Skeletal muscle satellite cell (primary cell): ENCODE results near the gene SCAANT1.
A peak's percentile ranks its signal among the peaks of the same experiment; 100 is the strongest.

Experiments used
- H3K27me3 ChIP-seq: 2 replicates; pipeline ENCODE4 v1.7.0; 2013; ENCODE audit warnings: low read length; ENCODE audit not compliant: control insufficient read depth, insufficient read depth
- H3K36me3 ChIP-seq: 2 replicates; pipeline ENCODE4 v1.7.0; 2013; ENCODE audit warnings: mild to moderate bottlenecking, control low read depth, low read length; ENCODE audit not compliant: insufficient read depth
- H3K4me1 ChIP-seq: 2 replicates; pipeline ENCODE4 v1.7.0; 2013; ENCODE audit warnings: low read length; ENCODE audit not compliant: control insufficient read depth, insufficient read depth
- H3K4me2 ChIP-seq: 2 replicates; pipeline ENCODE4 v1.7.0; 2013; ENCODE audit warnings: mild to moderate bottlenecking, low read length
- H3K4me3 ChIP-seq: 2 replicates; pipeline ENCODE4 v1.7.0; 2013; ENCODE audit warnings: low read length
- H3K9ac ChIP-seq: 2 replicates; pipeline ENCODE4 v1.7.0; 2013; ENCODE audit warnings: mild to moderate bottlenecking, low read depth, low read length, moderate library complexity
- H3K9me3 ChIP-seq: replicated peaks from 2 replicates; pipeline ENCODE4 v1.7.0; 2013; ENCODE audit warnings: mild to moderate bottlenecking, control low read depth, low read length

SCAANT1 gene

DNA sequence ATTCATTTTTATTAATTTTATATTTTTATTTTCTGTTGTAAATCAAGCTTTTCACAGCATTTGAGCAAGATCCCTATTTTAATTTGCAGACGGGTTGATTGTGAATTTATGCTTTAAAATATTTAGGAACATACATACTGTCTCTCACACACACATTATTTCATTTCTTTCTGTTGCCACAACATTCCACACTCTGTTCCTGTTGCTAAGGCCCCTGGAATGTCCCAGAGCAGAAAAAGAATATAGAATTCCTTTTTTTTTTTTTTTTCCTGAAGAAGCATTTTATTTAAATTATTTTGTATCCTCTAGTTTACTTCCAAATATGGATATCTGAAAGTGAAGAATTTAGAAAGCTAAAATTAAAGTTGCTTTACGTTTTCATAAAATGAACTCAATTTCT, 36.8 kb upstream of the SCAANT1 start:
- H3K9ac ChIP-seq = peak overlapping the region; percentile 58
- H3K27me3 ChIP-seq = no peaks in the 10 kb centered on the region
- no peaks in the 10 kb centered on the region for H3K9me3 ChIP-seq
- peaks cover 5% of the 10 kb centered on the region for H3K36me3 ChIP-seq
- peaks cover 32% of the 10 kb centered on the region for H3K4me1 ChIP-seq
- H3K4me2 ChIP-seq = no peak overlapping the region
- H3K4me3 ChIP-seq = no peak overlapping the region

GRCh38 chr3:63947594-63947993, 35.4 kb upstream of the SCAANT1 start:
- H3K4me2 ChIP-seq = no peak overlapping the region
- no peak overlapping the region for H3K9ac ChIP-seq
- H3K9me3 ChIP-seq = no peaks in the 10 kb centered on the region
- peaks cover 32% of the 10 kb centered on the region for H3K4me1 ChIP-seq
- no peaks in the 10 kb centered on the region for H3K27me3 ChIP-seq
- no peak overlapping the region for H3K4me3 ChIP-seq
- H3K36me3 ChIP-seq = peaks cover 5% of the 10 kb centered on the region

GRCh38 chr3:63946753-63947152, 34.6 kb upstream of the SCAANT1 start:
- H3K4me3 ChIP-seq = no peak overlapping the region
- no peaks in the 10 kb centered on the region for H3K27me3 ChIP-seq
- no peak overlapping the region for H3K4me2 ChIP-seq
- H3K9me3 ChIP-seq = no peaks in the 10 kb centered on the region
- H3K9ac ChIP-seq = no peak overlapping the region
- peaks cover 5% of the 10 kb centered on the region for H3K36me3 ChIP-seq
- peaks cover 26% of the 10 kb centered on the region for H3K4me1 ChIP-seq

DNA sequence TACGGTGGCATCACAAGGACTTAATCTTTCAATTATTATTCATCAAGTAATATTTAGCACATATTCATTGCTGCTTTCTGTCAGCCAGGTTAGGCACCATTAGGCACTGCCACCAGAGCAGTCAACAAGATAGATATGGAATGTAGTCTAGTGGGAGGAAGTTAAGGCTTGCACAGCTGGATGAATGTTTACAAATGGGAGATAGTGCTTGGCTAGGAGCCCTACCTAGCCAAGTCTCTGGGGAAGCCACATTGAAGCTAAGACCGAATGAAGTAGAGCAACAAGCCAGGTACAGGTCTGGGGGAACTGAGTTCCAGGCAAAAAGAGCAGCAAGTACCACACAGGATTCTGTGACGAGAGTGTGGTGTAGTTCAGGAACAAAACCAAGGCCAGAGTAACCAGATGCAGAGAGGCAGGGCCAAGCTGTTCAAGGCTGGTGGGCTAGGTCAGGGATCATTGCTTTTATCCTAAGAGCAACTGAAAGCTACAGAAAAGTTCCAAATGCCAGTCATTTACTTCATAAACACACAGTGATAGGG, 33.4 kb upstream of the SCAANT1 start:
- no peak overlapping the region for H3K4me3 ChIP-seq
- peaks cover 21% of the 10 kb centered on the region for H3K4me1 ChIP-seq
- no peak overlapping the region for H3K4me2 ChIP-seq

GRCh38 chr3:63943678-63944077, 31.5 kb upstream of the SCAANT1 start:
- H3K4me1 ChIP-seq = peaks cover 18% of the 10 kb centered on the region
- H3K4me3 ChIP-seq = no peak overlapping the region
- H3K9me3 ChIP-seq = no peaks in the 10 kb centered on the region
- no peak overlapping the region for H3K9ac ChIP-seq
- no peak overlapping the region for H3K4me2 ChIP-seq
- no peaks in the 10 kb centered on the region for H3K27me3 ChIP-seq
- peaks cover 5% of the 10 kb centered on the region for H3K36me3 ChIP-seq

More for the DNA sequence above, 33.4 kb upstream of the SCAANT1 start:
- no peaks in the 10 kb centered on the region for H3K9me3 ChIP-seq
- H3K36me3 ChIP-seq = peaks cover 5% of the 10 kb centered on the region
- no peak overlapping the region for H3K9ac ChIP-seq
- no peaks in the 10 kb centered on the region for H3K27me3 ChIP-seq

GRCh38 chr3:63942528-63942927, 30.3 kb upstream of the SCAANT1 start:
- Histone ChIP-seq H3K27me3 (no peaks in the 10 kb centered on the region), H3K9ac (no peak overlapping the region), H3K4me1 (peaks cover 12% of the 10 kb centered on the region), H3K4me3 (no peak overlapping the region), H3K36me3 (peaks cover 5% of the 10 kb centered on the region), H3K4me2 (no peak overlapping the region), H3K9me3 (no peaks in the 10 kb centered on the region)

GRCh38 chr3:63940389-63940757, 28.2 kb upstream of the SCAANT1 start:
- Histone ChIP-seq H3K9me3 (no peaks in the 10 kb centered on the region), H3K4me1 (peaks cover 12% of the 10 kb centered on the region), H3K4me3 (no peak overlapping the region), H3K36me3 (peaks cover 15% of the 10 kb centered on the region), H3K9ac (no peak overlapping the region), H3K27me3 (no peaks in the 10 kb centered on the region), H3K4me2 (peak overlapping the region; percentile 12)

DNA sequence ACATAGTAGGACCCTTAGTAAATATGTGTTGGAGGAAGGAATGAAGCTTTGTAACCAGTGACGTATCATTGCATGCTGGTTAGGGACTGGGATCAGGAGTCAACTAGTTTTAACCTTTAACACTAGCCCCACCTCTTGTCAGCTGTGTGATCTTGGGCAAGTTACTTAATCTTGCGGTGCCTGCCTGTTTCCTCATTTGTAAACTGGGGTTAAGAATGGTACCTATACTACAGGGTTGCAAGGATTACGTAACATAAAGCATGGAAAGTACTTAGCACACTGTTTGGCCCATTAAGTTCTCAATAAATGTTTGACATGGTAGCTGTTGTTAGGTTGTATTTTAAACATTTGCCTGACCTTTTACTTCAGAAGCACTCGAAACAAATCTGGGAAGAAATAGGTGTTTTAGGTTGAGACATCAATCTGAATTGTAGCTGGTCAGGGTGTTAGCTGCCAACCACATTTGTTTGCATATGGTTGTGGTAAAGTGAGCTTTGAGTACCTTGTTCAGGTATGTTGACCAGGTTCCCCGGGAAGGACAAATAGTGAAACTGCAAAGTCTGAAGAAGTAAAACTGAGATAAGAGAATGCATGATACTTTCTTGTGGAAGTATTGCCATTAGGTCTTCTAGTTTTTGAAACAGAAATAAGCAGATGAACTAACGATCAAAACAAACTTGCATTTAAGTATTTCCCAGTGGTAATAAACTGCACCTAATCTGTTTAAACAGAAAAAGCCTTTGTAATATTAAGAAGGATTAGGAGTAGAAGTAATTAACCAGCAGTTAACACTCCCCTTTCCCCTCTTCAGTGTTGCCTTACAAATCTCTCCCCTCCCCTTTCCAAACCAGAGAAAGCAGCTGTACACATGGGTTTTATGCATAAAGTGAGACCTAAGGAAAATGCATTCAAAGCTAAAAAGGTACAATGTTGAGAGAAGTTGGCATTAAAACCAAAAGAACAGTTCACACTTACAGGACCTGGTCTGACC, 25.8 kb upstream of the SCAANT1 start:
- H3K4me3 ChIP-seq = no peak overlapping the region

GRCh38 chr3:63936925-63937324, 24.7 kb upstream of the SCAANT1 start:
- Histone ChIP-seq H3K4me1 (peaks cover 21% of the 10 kb centered on the region), H3K9me3 (no peaks in the 10 kb centered on the region), H3K36me3 (peaks cover 13% of the 10 kb centered on the region), H3K4me3 (no peak overlapping the region), H3K9ac (no peak overlapping the region), H3K4me2 (no peak overlapping the region), H3K27me3 (no peaks in the 10 kb centered on the region)

More for the DNA sequence above, 25.8 kb upstream of the SCAANT1 start:
- H3K9ac ChIP-seq = no peak overlapping the region
- H3K4me2 ChIP-seq = no peak overlapping the region
- H3K27me3 ChIP-seq = no peaks in the 10 kb centered on the region
- peaks cover 13% of the 10 kb centered on the region for H3K36me3 ChIP-seq
- H3K4me1 ChIP-seq = peaks cover 21% of the 10 kb centered on the region
- no peaks in the 10 kb centered on the region for H3K9me3 ChIP-seq

- Histone ChIP-seq H3K9me3 (no peaks in the 10 kb centered on the region), H3K4me1 (peaks cover 9% of the 10 kb centered on the region), H3K27me3 (no peaks in the 10 kb centered on the region), H3K36me3 (peaks cover 13% of the 10 kb centered on the region), H3K4me2 (no peak overlapping the region), H3K4me3 (no peak overlapping the region), H3K9ac (no peak overlapping the region)
Measured at GRCh38 chr3:63934041-63934866, 22.1 kb upstream of the SCAANT1 start.

GRCh38 chr3:63933459-63933858, 21.3 kb upstream of the SCAANT1 start:
- peaks cover 9% of the 10 kb centered on the region for H3K4me1 ChIP-seq
- H3K4me2 ChIP-seq = no peak overlapping the region
- H3K4me3 ChIP-seq = no peak overlapping the region
- H3K27me3 ChIP-seq = no peaks in the 10 kb centered on the region
- no peak overlapping the region for H3K9ac ChIP-seq
- no peaks in the 10 kb centered on the region for H3K9me3 ChIP-seq
- peaks cover 13% of the 10 kb centered on the region for H3K36me3 ChIP-seq
